Measurements from ENCODE around the gene ZFX.
"Not testable (repeated sequence)": the region's sequence is repeated elsewhere in the genome, so short reads cannot be mapped to it uniquely, and the experiment has no call there.

ZFX gene

DNA sequence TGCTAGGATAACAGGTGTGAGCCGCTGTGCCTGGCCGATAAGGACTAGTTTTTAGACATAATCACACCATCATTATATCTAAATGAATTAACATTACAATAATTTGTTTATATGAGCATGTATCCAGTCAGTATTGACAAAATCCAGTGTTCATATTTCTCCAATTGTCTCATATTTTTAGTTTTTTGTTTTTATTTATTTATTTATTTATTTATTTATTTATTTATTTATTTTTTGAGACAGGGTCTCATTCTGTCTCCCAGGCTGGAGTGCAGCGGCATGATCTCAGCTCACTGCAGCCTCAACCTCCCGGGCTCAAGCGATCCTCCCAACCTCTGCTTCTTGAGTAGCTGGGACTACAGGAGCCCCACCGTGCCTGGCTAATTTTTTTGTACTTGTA is 5.5 kb upstream of the ZFX start:
- no CpG with 5 or more reads among the region's 6 CpGs for WGBS (ENCODE audit: extremely low coverage, insufficient coverage, low lambda C conversion rate)
- not testable (repeated sequence) for H3K4ac ChIP-seq (ENCODE audit: low read depth, low read length); DNase-seq; H3K27ac ChIP-seq (ENCODE audit: low read depth, low read length); H3K9ac ChIP-seq (ENCODE audit: low read length); H3K4me3 ChIP-seq (ENCODE audit: low read length); H3K79me2 ChIP-seq (ENCODE audit: control insufficient read depth, insufficient read depth, low read length); H3K79me1 ChIP-seq (ENCODE audit: low read length); H3K56ac ChIP-seq (ENCODE audit: low read length); H4K8ac ChIP-seq (ENCODE audit: low read depth, low read length); H3K27me3 ChIP-seq (ENCODE audit: insufficient read depth, low read length, poor library complexity); H2BK5ac ChIP-seq (ENCODE audit: low read length); H3K4me2 ChIP-seq (ENCODE audit: low read length); H3K18ac ChIP-seq (ENCODE audit: low read length); H2BK120ac ChIP-seq (ENCODE audit: low read depth, low read length); H4K5ac ChIP-seq (ENCODE audit: low read length); H3K23ac ChIP-seq (ENCODE audit: low read length); H2BK15ac ChIP-seq (replicated peaks; ENCODE audit: low read depth); H3K36me3 ChIP-seq (ENCODE audit: control insufficient read depth, insufficient read depth, low read length); H2AK5ac ChIP-seq (ENCODE audit: low read length); H3K4me1 ChIP-seq (ENCODE audit: control insufficient read depth, low read depth, low read length)

DNA sequence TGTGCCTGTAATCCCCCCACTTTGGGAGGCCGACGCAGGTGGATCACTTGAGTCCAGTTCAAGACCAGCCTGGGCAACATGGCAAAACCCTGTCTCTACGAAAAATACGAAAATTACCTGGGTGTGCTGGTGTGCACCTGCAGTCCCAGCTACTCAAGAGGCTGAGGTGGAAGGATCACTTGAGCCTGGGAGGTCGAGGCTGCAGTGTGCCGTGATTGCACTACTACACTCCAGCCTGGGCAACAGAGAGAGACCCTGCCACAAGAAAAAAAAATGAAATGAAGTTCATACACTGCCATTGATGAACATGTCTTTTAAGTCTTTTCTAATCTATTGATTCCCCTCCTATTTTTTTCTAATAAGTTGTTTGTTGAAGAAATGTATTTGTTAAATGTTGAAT is 5.0 kb upstream of the ZFX start:
- Histone ChIP-seq H3K4me1 (ENCODE audit: control insufficient read depth, low read depth, low read length) (no peaks in the 10 kb centered on the region), H2AK5ac (ENCODE audit: low read length) (no peak overlapping the region), H4K5ac (ENCODE audit: low read length) (no peak overlapping the region), H3K23ac (ENCODE audit: low read length) (no peak overlapping the region), H3K4me2 (ENCODE audit: low read length) (no peak overlapping the region), H2BK15ac (replicated peaks; ENCODE audit: low read depth) (no peak overlapping the region), H3K56ac (ENCODE audit: low read length) (no peak overlapping the region), H3K27ac (ENCODE audit: low read depth, low read length) (no peak overlapping the region), H3K36me3 (ENCODE audit: control insufficient read depth, insufficient read depth, low read length) (no peaks in the 10 kb centered on the region), H3K4ac (ENCODE audit: low read depth, low read length) (no peak overlapping the region), H3K79me2 (ENCODE audit: control insufficient read depth, insufficient read depth, low read length) (no peaks in the 10 kb centered on the region), H2BK120ac (ENCODE audit: low read depth, low read length) (no peak overlapping the region), H2BK5ac (ENCODE audit: low read length) (no peak overlapping the region), H3K9ac (ENCODE audit: low read length) (no peak overlapping the region), H3K18ac (ENCODE audit: low read length) (no peak overlapping the region), H3K79me1 (ENCODE audit: low read length) (no peaks in the 10 kb centered on the region), H3K4me3 (ENCODE audit: low read length) (no peak overlapping the region), H3K27me3 (ENCODE audit: insufficient read depth, low read length, poor library complexity) (no peaks in the 10 kb centered on the region), H4K8ac (ENCODE audit: low read depth, low read length) (no peak overlapping the region)
- no peak for DNase-seq
- no CpG with 5 or more reads among the region's 6 CpGs for WGBS (ENCODE audit: extremely low coverage, insufficient coverage, low lambda C conversion rate)

DNA sequence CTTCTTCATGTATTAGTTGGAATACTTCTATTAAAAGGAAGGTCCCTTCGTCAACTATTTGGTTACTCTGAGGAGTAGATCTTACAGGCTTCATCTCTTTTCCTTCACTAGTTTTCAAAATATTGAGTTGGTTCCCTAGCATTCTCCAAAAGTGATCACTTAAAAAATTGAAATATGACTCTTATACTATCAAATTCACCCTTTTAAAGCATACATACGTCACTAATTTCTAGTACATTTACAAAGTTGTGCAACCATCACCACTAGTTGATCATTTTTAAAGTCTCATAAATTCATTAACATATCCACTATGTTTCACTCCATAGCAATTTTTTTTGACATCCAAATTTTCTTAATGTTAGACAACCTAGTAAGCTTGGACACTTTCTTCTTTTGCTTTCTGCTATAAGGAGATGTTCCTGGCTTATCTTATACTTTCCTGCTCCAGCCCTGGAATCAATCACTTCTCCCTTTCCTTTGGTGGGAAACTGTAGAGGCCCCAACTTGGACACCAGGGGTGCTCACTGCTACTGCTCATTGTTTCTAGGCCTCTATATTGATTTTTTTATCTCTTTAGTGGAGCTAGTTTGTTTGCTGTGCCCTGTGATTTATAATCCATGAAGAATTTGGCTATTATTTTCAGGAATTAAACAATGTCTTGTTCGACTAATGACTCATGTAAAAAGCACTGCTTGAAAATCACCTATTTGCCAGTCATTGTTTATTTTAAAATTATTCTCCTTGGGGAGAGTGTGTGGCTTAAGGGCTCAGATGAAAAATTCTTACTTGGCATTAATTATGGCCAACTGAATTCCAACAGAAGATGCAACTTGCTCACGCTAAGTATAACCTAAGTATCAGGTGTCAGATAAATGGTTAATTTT is 4.0 kb upstream of the ZFX start:
- H3K4me2 ChIP-seq (ENCODE audit: low read length) = no peak overlapping the region
- no peak overlapping the region for H3K23ac ChIP-seq (ENCODE audit: low read length)
- no peak overlapping the region for H2AK5ac ChIP-seq (ENCODE audit: low read length)
- no peak overlapping the region for H3K9ac ChIP-seq (ENCODE audit: low read length)
- no peak overlapping the region for H2BK15ac ChIP-seq (replicated peaks; ENCODE audit: low read depth)
- no peak overlapping the region for H3K4ac ChIP-seq (ENCODE audit: low read depth, low read length)
- H3K79me2 ChIP-seq (ENCODE audit: control insufficient read depth, insufficient read depth, low read length) = no peaks in the 10 kb centered on the region
- no peaks in the 10 kb centered on the region for H3K79me1 ChIP-seq (ENCODE audit: low read length)
- H4K5ac ChIP-seq (ENCODE audit: low read length) = no peak overlapping the region
- no peak overlapping the region for H3K4me3 ChIP-seq (ENCODE audit: low read length)
- no peaks in the 10 kb centered on the region for H3K27me3 ChIP-seq (ENCODE audit: insufficient read depth, low read length, poor library complexity)
- no peak for DNase-seq
- no peaks in the 10 kb centered on the region for H3K4me1 ChIP-seq (ENCODE audit: control insufficient read depth, low read depth, low read length)
- no CpG with 5 or more reads among the region's 4 CpGs for WGBS (ENCODE audit: extremely low coverage, insufficient coverage, low lambda C conversion rate)
- H3K27ac ChIP-seq (ENCODE audit: low read depth, low read length) = no peak overlapping the region
- no peak overlapping the region for H4K8ac ChIP-seq (ENCODE audit: low read depth, low read length)
- H3K56ac ChIP-seq (ENCODE audit: low read length) = no peak overlapping the region
- no peak overlapping the region for H3K18ac ChIP-seq (ENCODE audit: low read length)
- H2BK120ac ChIP-seq (ENCODE audit: low read depth, low read length) = no peak overlapping the region
- H2BK5ac ChIP-seq (ENCODE audit: low read length) = no peak overlapping the region
- H3K36me3 ChIP-seq (ENCODE audit: control insufficient read depth, insufficient read depth, low read length) = no peaks in the 10 kb centered on the region

DNA sequence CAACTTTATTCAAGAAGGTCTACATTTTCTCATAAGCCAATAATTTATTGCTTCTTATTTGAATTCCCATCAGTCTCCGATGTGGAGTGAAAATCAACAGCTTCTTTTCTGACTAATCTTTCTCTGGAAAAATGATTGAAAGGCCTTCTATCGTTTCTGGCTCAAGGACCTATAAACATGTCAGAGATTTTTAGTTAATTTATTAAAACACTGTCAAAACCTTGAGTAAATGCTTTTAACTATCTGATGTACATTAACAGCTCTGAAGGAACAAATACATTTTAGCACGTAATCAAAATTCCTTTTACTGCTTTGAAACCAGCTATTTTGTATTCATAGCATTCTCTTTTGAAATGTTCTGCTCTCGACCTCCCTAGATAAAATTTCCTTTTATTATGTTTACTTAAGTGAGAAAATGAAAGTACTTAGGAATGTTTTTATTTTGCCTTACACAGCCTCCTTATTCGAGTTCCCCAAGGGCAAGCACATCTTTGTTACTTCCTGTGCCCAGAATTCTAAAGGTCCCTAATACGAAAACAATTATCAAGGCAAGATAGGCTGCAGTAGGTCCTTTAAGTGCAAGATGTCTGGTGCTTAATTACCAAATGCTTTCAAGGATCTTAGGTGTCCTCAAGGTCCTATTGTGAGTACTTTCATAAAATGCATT is 3.1 kb upstream of the ZFX start:
- no peaks in the 10 kb centered on the region for H3K79me1 ChIP-seq (ENCODE audit: low read length)
- WGBS (ENCODE audit: extremely low coverage, insufficient coverage, low lambda C conversion rate) = no CpG with 5 or more reads among the region's 6 CpGs
- H3K4me3 ChIP-seq (ENCODE audit: low read length) = no peak overlapping the region

DNA sequence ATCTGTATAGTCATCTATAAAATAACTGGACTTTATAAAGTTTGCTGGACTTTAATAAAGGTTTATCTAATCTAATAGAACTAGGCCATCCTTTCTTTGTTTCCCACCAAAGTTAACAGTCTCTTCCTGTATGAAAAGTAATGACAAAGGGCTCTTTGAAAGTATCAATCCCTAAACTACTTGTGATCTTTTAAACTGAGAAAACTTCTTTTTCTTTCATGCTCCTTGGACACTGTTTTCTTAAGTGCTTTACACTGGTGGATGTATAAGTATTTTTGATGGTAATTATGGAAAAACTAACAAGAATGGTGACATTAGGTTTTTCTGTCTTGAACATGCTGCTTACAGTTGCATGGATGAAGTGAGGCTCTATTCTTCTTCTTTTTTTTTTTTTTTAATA is 2.4 kb upstream of the ZFX start:
- H2BK120ac ChIP-seq (ENCODE audit: low read depth, low read length) = no peak overlapping the region
- no peaks in the 10 kb centered on the region for H3K4me1 ChIP-seq (ENCODE audit: control insufficient read depth, low read depth, low read length)
- no peak overlapping the region for H3K4me2 ChIP-seq (ENCODE audit: low read length)
- H3K4ac ChIP-seq (ENCODE audit: low read depth, low read length) = no peak overlapping the region
- no peak overlapping the region for H2BK5ac ChIP-seq (ENCODE audit: low read length)
- H3K79me1 ChIP-seq (ENCODE audit: low read length) = no peaks in the 10 kb centered on the region
- no peak overlapping the region for H3K27ac ChIP-seq (ENCODE audit: low read depth, low read length)
- H2BK15ac ChIP-seq (replicated peaks; ENCODE audit: low read depth) = no peak overlapping the region
- DNase-seq = no peak
- H3K9ac ChIP-seq (ENCODE audit: low read length) = no peak overlapping the region
- H4K8ac ChIP-seq (ENCODE audit: low read depth, low read length) = no peak overlapping the region
- H3K27me3 ChIP-seq (ENCODE audit: insufficient read depth, low read length, poor library complexity) = no peaks in the 10 kb centered on the region
- no peak overlapping the region for H3K56ac ChIP-seq (ENCODE audit: low read length)
- no peak overlapping the region for H3K18ac ChIP-seq (ENCODE audit: low read length)
- H3K36me3 ChIP-seq (ENCODE audit: control insufficient read depth, insufficient read depth, low read length) = no peaks in the 10 kb centered on the region
- peaks cover 12% of the 10 kb centered on the region for H3K79me2 ChIP-seq (ENCODE audit: control insufficient read depth, insufficient read depth, low read length)
- no peak overlapping the region for H3K23ac ChIP-seq (ENCODE audit: low read length)
- H2AK5ac ChIP-seq (ENCODE audit: low read length) = no peak overlapping the region
- no peak overlapping the region for H4K5ac ChIP-seq (ENCODE audit: low read length)
- H3K4me3 ChIP-seq (ENCODE audit: low read length) = no peak overlapping the region

More for the DNA sequence above, 3.1 kb upstream of the ZFX start:
- no peak overlapping the region for H4K8ac ChIP-seq (ENCODE audit: low read depth, low read length)
- peaks cover 6% of the 10 kb centered on the region for H3K79me2 ChIP-seq (ENCODE audit: control insufficient read depth, insufficient read depth, low read length)
- no peak overlapping the region for H4K5ac ChIP-seq (ENCODE audit: low read length)
- H2BK120ac ChIP-seq (ENCODE audit: low read depth, low read length) = no peak overlapping the region
- no peak overlapping the region for H2BK15ac ChIP-seq (replicated peaks; ENCODE audit: low read depth)
- H3K4me1 ChIP-seq (ENCODE audit: control insufficient read depth, low read depth, low read length) = no peaks in the 10 kb centered on the region
- no peak overlapping the region for H2BK5ac ChIP-seq (ENCODE audit: low read length)
- no peak overlapping the region for H3K56ac ChIP-seq (ENCODE audit: low read length)
- H3K9ac ChIP-seq (ENCODE audit: low read length) = no peak overlapping the region
- no peak overlapping the region for H3K27ac ChIP-seq (ENCODE audit: low read depth, low read length)
- DNase-seq = peak; percentile 27
- no peak overlapping the region for H3K23ac ChIP-seq (ENCODE audit: low read length)
- H3K18ac ChIP-seq (ENCODE audit: low read length) = no peak overlapping the region
- H2AK5ac ChIP-seq (ENCODE audit: low read length) = no peak overlapping the region
- no peaks in the 10 kb centered on the region for H3K27me3 ChIP-seq (ENCODE audit: insufficient read depth, low read length, poor library complexity)
- no peak overlapping the region for H3K4ac ChIP-seq (ENCODE audit: low read depth, low read length)
- no peak overlapping the region for H3K4me2 ChIP-seq (ENCODE audit: low read length)
- no peaks in the 10 kb centered on the region for H3K36me3 ChIP-seq (ENCODE audit: control insufficient read depth, insufficient read depth, low read length)
